ENCODE results near the gene EXOC4.

EXOC4 gene

DNA sequence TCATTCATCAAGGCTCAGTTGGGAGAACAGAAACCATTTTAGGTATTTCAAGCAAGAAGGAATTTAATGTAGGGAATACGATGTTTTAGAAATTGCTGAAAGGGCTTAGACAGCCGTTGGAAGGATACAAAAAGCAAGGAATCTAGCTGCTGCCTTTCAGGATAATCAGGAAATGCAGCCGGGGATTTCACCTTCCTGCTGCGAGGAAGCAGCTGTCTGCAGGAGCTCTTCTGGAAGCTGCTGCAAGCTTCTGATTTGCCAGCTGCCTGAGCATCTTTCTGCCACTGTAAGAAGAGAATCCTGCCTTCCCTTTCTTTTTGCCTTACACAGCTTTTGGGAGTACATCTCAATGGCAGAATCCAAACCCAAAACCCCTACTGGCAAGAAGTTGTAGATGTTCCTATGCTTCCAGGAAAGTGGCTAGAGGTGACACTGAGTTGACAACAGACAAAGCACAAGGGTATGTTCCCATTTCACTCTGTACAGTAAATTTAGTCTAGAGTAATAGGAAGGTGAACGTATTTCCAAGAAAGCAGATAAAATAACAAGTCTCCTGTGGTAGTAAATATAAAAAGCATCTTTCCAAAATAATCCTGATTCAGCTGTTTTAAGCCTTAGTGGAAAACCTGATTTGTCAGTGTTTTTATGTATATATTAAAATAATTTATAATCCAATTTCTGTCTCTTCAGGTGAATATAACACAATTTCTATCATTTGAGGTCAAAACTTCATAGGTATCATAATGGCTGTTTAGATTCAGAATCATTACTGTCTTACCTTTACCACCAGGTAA is 725.8 kb downstream of the EXOC4 start:
- Histone ChIP-seq H3K36me3 (ENCODE audit: control insufficient read depth, insufficient read depth, low read length) (no peaks in the 10 kb centered on the region), H2BK120ac (ENCODE audit: low read depth, low read length) (no peak overlapping the region), H3K27ac (ENCODE audit: low read depth, low read length) (peak overlapping the region; percentile 8), H2BK15ac (replicated peaks; ENCODE audit: low read depth) (no peak overlapping the region), H3K79me2 (ENCODE audit: control insufficient read depth, insufficient read depth, low read length) (no peaks in the 10 kb centered on the region), H4K5ac (ENCODE audit: low read length) (no peak overlapping the region), H3K4me1 (ENCODE audit: control insufficient read depth, low read depth, low read length) (peaks cover 4% of the 10 kb centered on the region), H3K4ac (ENCODE audit: low read depth, low read length) (no peak overlapping the region), H3K9ac (ENCODE audit: low read length) (no peak overlapping the region), H3K79me1 (ENCODE audit: low read length) (no peaks in the 10 kb centered on the region), H3K4me3 (ENCODE audit: low read length) (no peak overlapping the region), H3K23ac (ENCODE audit: low read length) (no peak overlapping the region), H2AK5ac (ENCODE audit: low read length) (no peak overlapping the region), H3K4me2 (ENCODE audit: low read length) (no peak overlapping the region), H2BK5ac (ENCODE audit: low read length) (no peak overlapping the region), H3K56ac (ENCODE audit: low read length) (no peak overlapping the region), H3K27me3 (ENCODE audit: insufficient read depth, low read length, poor library complexity) (no peaks in the 10 kb centered on the region), H3K18ac (ENCODE audit: low read length) (no peak overlapping the region), H4K8ac (ENCODE audit: low read depth, low read length) (no peak overlapping the region)
- peak; percentile 59 for DNase-seq
- whole genome bisulfite sequencing (ENCODE audit: extremely low coverage, insufficient coverage, low lambda C conversion rate): no CpG with 5 or more reads among the region's 5 CpGs

GRCh38 chr7:133980804-133981203 is 727.9 kb downstream of the EXOC4 start:
- H2BK15ac ChIP-seq (replicated peaks; ENCODE audit: low read depth): no peak overlapping the region
- no peak overlapping the region for H3K56ac ChIP-seq (ENCODE audit: low read length)
- H2BK5ac ChIP-seq (ENCODE audit: low read length): no peak overlapping the region
- no CpG with 5 or more reads among the region's 1 CpG for WGBS (ENCODE audit: extremely low coverage, insufficient coverage, low lambda C conversion rate)
- no peaks in the 10 kb centered on the region for H3K79me1 ChIP-seq (ENCODE audit: low read length)
- H3K23ac ChIP-seq (ENCODE audit: low read length): no peak overlapping the region
- no peak overlapping the region for H3K27ac ChIP-seq (ENCODE audit: low read depth, low read length)
- H3K27me3 ChIP-seq (ENCODE audit: insufficient read depth, low read length, poor library complexity): no peaks in the 10 kb centered on the region
- no peak overlapping the region for H3K4me2 ChIP-seq (ENCODE audit: low read length)
- no peak overlapping the region for H4K5ac ChIP-seq (ENCODE audit: low read length)
- H4K8ac ChIP-seq (ENCODE audit: low read depth, low read length): no peak overlapping the region
- no peaks in the 10 kb centered on the region for H3K36me3 ChIP-seq (ENCODE audit: control insufficient read depth, insufficient read depth, low read length)
- no peak overlapping the region for H2BK120ac ChIP-seq (ENCODE audit: low read depth, low read length)
- peaks cover 4% of the 10 kb centered on the region for H3K4me1 ChIP-seq (ENCODE audit: control insufficient read depth, low read depth, low read length)
- no peak overlapping the region for H3K4me3 ChIP-seq (ENCODE audit: low read length)
- no peak overlapping the region for H3K4ac ChIP-seq (ENCODE audit: low read depth, low read length)
- no peaks in the 10 kb centered on the region for H3K79me2 ChIP-seq (ENCODE audit: control insufficient read depth, insufficient read depth, low read length)
- no peak overlapping the region for H3K9ac ChIP-seq (ENCODE audit: low read length)
- DNase-seq: peak; percentile 71
- no peak overlapping the region for H3K18ac ChIP-seq (ENCODE audit: low read length)
- H2AK5ac ChIP-seq (ENCODE audit: low read length): no peak overlapping the region

- Histone ChIP-seq H3K23ac (ENCODE audit: low read length) (no peak overlapping the region), H3K36me3 (ENCODE audit: control insufficient read depth, insufficient read depth, low read length) (no peaks in the 10 kb centered on the region), H3K79me1 (ENCODE audit: low read length) (no peaks in the 10 kb centered on the region), H2AK5ac (ENCODE audit: low read length) (no peak overlapping the region), H3K27ac (ENCODE audit: low read depth, low read length) (no peak overlapping the region), H3K56ac (ENCODE audit: low read length) (no peak overlapping the region), H2BK15ac (replicated peaks; ENCODE audit: low read depth) (no peak overlapping the region), H3K9ac (ENCODE audit: low read length) (no peak overlapping the region), H3K4me3 (ENCODE audit: low read length) (no peak overlapping the region), H2BK120ac (ENCODE audit: low read depth, low read length) (no peak overlapping the region), H4K5ac (ENCODE audit: low read length) (no peak overlapping the region), H3K4ac (ENCODE audit: low read depth, low read length) (no peak overlapping the region), H2BK5ac (ENCODE audit: low read length) (no peak overlapping the region), H4K8ac (ENCODE audit: low read depth, low read length) (no peak overlapping the region), H3K27me3 (ENCODE audit: insufficient read depth, low read length, poor library complexity) (no peaks in the 10 kb centered on the region), H3K4me2 (ENCODE audit: low read length) (no peak overlapping the region), H3K4me1 (ENCODE audit: control insufficient read depth, low read depth, low read length) (no peaks in the 10 kb centered on the region), H3K79me2 (ENCODE audit: control insufficient read depth, insufficient read depth, low read length) (no peaks in the 10 kb centered on the region), H3K18ac (ENCODE audit: low read length) (peak overlapping the region; percentile 56)
- DNase-seq: no peak
- no CpG with 5 or more reads among the region's 6 CpGs for WGBS (ENCODE audit: extremely low coverage, insufficient coverage, low lambda C conversion rate)
Measured at GRCh38 chr7:133983685-133984419, 731.0 kb downstream of the EXOC4 start.

DNA sequence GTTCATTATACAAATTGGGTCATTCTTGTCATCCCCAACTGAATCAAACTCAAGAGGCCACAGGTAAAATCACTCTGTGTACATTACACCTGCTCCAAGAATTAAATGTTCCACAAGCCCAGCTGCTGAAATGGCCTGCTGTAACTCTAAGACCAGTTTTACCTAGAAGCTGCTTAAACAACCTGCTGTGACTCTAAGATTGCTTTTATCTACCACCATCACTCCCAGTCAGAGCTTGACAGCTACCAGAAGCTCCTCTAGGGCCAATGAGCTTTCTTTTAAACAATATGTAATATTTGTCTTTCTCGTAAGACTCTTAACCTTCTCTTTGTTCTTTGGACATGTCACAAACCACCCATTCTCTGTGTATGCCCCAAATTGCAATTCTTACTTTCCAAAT is 732.4 kb downstream of the EXOC4 start:
- Histone ChIP-seq H3K36me3 (ENCODE audit: control insufficient read depth, insufficient read depth, low read length) (no peaks in the 10 kb centered on the region), H3K4me3 (ENCODE audit: low read length) (no peak overlapping the region)
- DNase-seq: peak; percentile 17

DNA sequence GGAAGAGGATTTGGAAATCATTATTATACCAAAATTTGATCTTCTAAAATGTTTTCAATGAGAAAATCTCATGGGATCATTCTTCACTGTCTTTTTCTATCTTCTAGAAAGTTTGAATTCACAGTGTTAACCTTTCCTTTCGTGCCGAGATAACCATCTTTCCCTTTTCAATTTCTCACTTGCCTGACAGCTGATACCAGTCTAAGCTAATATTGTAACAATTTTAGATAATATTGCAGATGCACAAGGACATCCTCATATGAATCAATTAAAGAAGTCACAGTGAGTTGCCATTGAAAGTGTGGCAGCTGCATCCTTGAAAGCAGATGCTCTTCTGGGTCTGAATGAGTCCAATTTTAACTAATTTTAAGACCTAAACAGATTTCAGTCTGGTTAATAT is 734.7 kb downstream of the EXOC4 start:
- DNase-seq: no peak
- H3K79me2 ChIP-seq (ENCODE audit: control insufficient read depth, insufficient read depth, low read length): no peaks in the 10 kb centered on the region
- no peak overlapping the region for H2BK15ac ChIP-seq (replicated peaks; ENCODE audit: low read depth)
- H3K4me2 ChIP-seq (ENCODE audit: low read length): no peak overlapping the region
- H3K4me3 ChIP-seq (ENCODE audit: low read length): no peak overlapping the region
- no peak overlapping the region for H3K23ac ChIP-seq (ENCODE audit: low read length)
- no peaks in the 10 kb centered on the region for H3K27me3 ChIP-seq (ENCODE audit: insufficient read depth, low read length, poor library complexity)
- no peak overlapping the region for H2BK120ac ChIP-seq (ENCODE audit: low read depth, low read length)
- H4K5ac ChIP-seq (ENCODE audit: low read length): no peak overlapping the region
- H3K4ac ChIP-seq (ENCODE audit: low read depth, low read length): no peak overlapping the region
- no peak overlapping the region for H3K18ac ChIP-seq (ENCODE audit: low read length)
- no peak overlapping the region for H4K8ac ChIP-seq (ENCODE audit: low read depth, low read length)
- no peak overlapping the region for H3K9ac ChIP-seq (ENCODE audit: low read length)
- no peaks in the 10 kb centered on the region for H3K36me3 ChIP-seq (ENCODE audit: control insufficient read depth, insufficient read depth, low read length)
- no peaks in the 10 kb centered on the region for H3K79me1 ChIP-seq (ENCODE audit: low read length)
- no peak overlapping the region for H3K56ac ChIP-seq (ENCODE audit: low read length)
- H2BK5ac ChIP-seq (ENCODE audit: low read length): no peak overlapping the region
- no CpG with 5 or more reads among the region's 2 CpGs for WGBS (ENCODE audit: extremely low coverage, insufficient coverage, low lambda C conversion rate)
- no peak overlapping the region for H3K27ac ChIP-seq (ENCODE audit: low read depth, low read length)
- no peaks in the 10 kb centered on the region for H3K4me1 ChIP-seq (ENCODE audit: control insufficient read depth, low read depth, low read length)
- H2AK5ac ChIP-seq (ENCODE audit: low read length): no peak overlapping the region

More for the DNA sequence above, 732.4 kb downstream of the EXOC4 start:
- Histone ChIP-seq H3K4me1 (ENCODE audit: control insufficient read depth, low read depth, low read length) (no peaks in the 10 kb centered on the region), H3K23ac (ENCODE audit: low read length) (no peak overlapping the region), H2BK5ac (ENCODE audit: low read length) (no peak overlapping the region), H3K79me2 (ENCODE audit: control insufficient read depth, insufficient read depth, low read length) (no peaks in the 10 kb centered on the region), H3K27me3 (ENCODE audit: insufficient read depth, low read length, poor library complexity) (no peaks in the 10 kb centered on the region), H3K9ac (ENCODE audit: low read length) (no peak overlapping the region), H3K18ac (ENCODE audit: low read length) (no peak overlapping the region), H3K79me1 (ENCODE audit: low read length) (no peaks in the 10 kb centered on the region), H3K4ac (ENCODE audit: low read depth, low read length) (no peak overlapping the region), H2AK5ac (ENCODE audit: low read length) (no peak overlapping the region), H3K4me2 (ENCODE audit: low read length) (no peak overlapping the region), H3K56ac (ENCODE audit: low read length) (no peak overlapping the region), H2BK15ac (replicated peaks; ENCODE audit: low read depth) (no peak overlapping the region), H4K8ac (ENCODE audit: low read depth, low read length) (no peak overlapping the region), H4K5ac (ENCODE audit: low read length) (no peak overlapping the region), H3K27ac (ENCODE audit: low read depth, low read length) (no peak overlapping the region), H2BK120ac (ENCODE audit: low read depth, low read length) (no peak overlapping the region)
- no CpG with 5 or more reads among the region's 1 CpG for WGBS (ENCODE audit: extremely low coverage, insufficient coverage, low lambda C conversion rate)
